IPS-NIHi7 (cell line): ENCODE data around the gene ANO9.
"Not testable (repeated sequence)": the region's sequence is repeated elsewhere in the genome, so short reads cannot be mapped to it uniquely, and the experiment has no call there.

Experiments
- DNase-seq: peaks from one replicate; pipeline ENCODE4 v3.0.0; 2012; ENCODE audit warnings: mixed read lengths; ENCODE audit errors: extremely low spot score

ANO9 gene

GRCh38 chr11:403021-403760 lies 38.6 kb downstream of the ANO9 start:
- no peak for DNase-seq

- DNase-seq: not testable (repeated sequence)
Measured at GRCh38 chr11:401196-401595, 40.6 kb downstream of the ANO9 start.

GRCh38 chr11:400241-400689 lies 41.5 kb downstream of the ANO9 start:
- DNase-seq: no peak

- no peak for DNase-seq
Measured at GRCh38 chr11:399731-400211, 42.0 kb downstream of the ANO9 start.

- DNase-seq: no peak
Measured at GRCh38 chr11:398826-399225, 43.0 kb downstream of the ANO9 start.

- no peak for DNase-seq
Measured at GRCh38 chr11:396948-397548, 44.8 kb downstream of the ANO9 start.

GRCh38 chr11:396511-396947 lies 45.3 kb downstream of the ANO9 start:
- peak; percentile 50 for DNase-seq

GRCh38 chr11:395866-396265 lies 45.9 kb downstream of the ANO9 start:
- no peak for DNase-seq

GRCh38 chr11:394858-395655 lies 46.8 kb downstream of the ANO9 start:
- no peak for DNase-seq

- peak; percentile 86 for DNase-seq
Measured at GRCh38 chr11:394034-394857, 47.6 kb downstream of the ANO9 start, which contains the start of gene PKP3. Gene PKP3 (plus strand): TSS chr11:394209. CDS start chr11:394293, 84 bp downstream.

GRCh38 chr11:393219-394033 lies 48.4 kb downstream of the ANO9 start:
- DNase-seq: no peak

GRCh38 chr11:392102-392777 lies 49.6 kb downstream of the ANO9 start:
- DNase-seq: no peak

GRCh38 chr11:391117-392017 lies 50.4 kb downstream of the ANO9 start:
- no peak for DNase-seq

- peak; percentile 75 for DNase-seq
Measured at GRCh38 chr11:390175-390574, 51.6 kb downstream of the ANO9 start.

- DNase-seq: not testable (repeated sequence)
Measured at GRCh38 chr11:389369-389768, 52.4 kb downstream of the ANO9 start.

- DNase-seq: no peak
Measured at GRCh38 chr11:387193-387793, 54.5 kb downstream of the ANO9 start.

GRCh38 chr11:386483-386882 lies 55.3 kb downstream of the ANO9 start:
- DNase-seq: no peak

- DNase-seq: no peak
Measured at GRCh38 chr11:385594-386351, 56.0 kb downstream of the ANO9 start.
